ENCODE data around the gene KIF4A. TPM values are rescaled to one million over a fixed set of nuclear protein-coding genes. Genes with fewer than 3 reads are reported as not detected.

Gene KIF4A
- total RNA-seq, 2 experiments from 2014 or later = 33.3 to 34.0 TPM

DNA sequence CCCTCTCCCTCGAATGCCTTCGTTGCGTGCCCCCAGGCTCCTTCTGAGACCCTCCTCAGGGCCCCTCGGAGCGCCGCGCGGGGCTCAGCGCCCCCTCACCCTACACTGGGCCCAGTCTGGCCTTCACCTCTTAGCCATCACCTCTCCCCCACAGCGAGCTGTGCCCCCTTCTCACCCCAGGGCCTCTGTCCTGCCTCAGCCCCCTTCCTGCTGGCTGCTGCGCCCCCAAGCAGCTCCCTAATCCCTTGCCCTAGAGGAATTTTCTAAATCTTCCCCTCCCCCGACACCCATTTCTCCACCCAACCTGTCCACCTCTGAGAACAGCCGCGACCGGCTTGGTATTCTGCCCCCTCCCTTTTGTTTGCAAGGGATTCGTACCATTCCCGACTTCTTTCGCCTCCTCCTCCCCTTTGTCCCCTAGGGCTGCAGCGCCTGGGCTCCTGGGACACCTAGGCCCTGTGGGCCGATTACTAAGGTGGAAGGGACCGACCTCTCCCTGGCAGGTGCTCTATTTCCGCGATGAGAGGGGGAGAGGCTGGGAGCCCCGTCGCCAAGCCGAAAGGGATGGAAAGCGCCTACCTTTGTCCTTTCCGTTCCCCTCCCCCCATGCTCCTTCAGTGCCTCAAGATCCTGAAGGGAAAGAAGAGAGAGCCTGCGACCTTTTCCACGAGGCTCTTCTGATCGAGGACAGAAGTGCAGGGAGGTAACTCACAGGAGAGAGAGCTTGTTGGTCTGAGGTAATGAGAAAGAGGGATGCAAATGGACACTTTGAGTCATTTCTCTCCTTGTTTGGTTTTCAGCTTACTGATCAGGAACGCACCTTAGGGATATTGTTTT lies 165.7 kb downstream of the KIF4A start:
- no peaks in the 10 kb centered on the region for H3K27me3 Mint-ChIP-seq
- no peaks in the 10 kb centered on the region for H3K9me3 Mint-ChIP-seq
- H3K36me3 Mint-ChIP-seq (ENCODE audit: low read depth) = peaks cover 23% of the 10 kb centered on the region
- POLR2A ChIA-PET = interaction anchor here (1.0 to 2.3 kb wide), 7 partner anchors 20 to 202 kb away, joined by 3 to 9 read pairs (median 4); no protein-coding TSS in a partner anchor
- H3K27ac Mint-ChIP-seq = peak overlapping the region; percentile 84
- peaks cover 45% of the 10 kb centered on the region for H3K4me1 Mint-ChIP-seq
- H3K4me3 Mint-ChIP-seq = peak overlapping the region; percentile 82
- CTCF ChIA-PET = interaction anchor here (0.6 to 3.1 kb wide), 7 partner anchors 15 to 828 kb away, joined by 3 to 9 read pairs (median 5); partner anchors contain the start of gene NONO
- DNase-seq = no peak

GRCh38 chrX:70456256-70456655 lies 166.4 kb downstream of the KIF4A start:
- no peaks in the 10 kb centered on the region for H3K27me3 Mint-ChIP-seq
- peaks cover 30% of the 10 kb centered on the region for H3K36me3 Mint-ChIP-seq (ENCODE audit: low read depth)
- peaks cover 45% of the 10 kb centered on the region for H3K4me1 Mint-ChIP-seq
- ChIA-PET CTCF (interaction anchor here (0.8 to 3.1 kb wide), 5 partner anchors 23 to 827 kb away, joined by 3 to 9 read pairs (median 5); partner anchors contain the start of gene NONO), POLR2A (interaction anchor here (1.0 to 2.3 kb wide), 6 partner anchors 20 to 136 kb away, joined by 3 to 9 read pairs (median 4); no protein-coding TSS in a partner anchor)
- peak overlapping the region; percentile 82 for H3K4me3 Mint-ChIP-seq
- no peaks in the 10 kb centered on the region for H3K9me3 Mint-ChIP-seq
- peak overlapping the region; percentile 84 for H3K27ac Mint-ChIP-seq
- DNase-seq = no peak

DNA sequence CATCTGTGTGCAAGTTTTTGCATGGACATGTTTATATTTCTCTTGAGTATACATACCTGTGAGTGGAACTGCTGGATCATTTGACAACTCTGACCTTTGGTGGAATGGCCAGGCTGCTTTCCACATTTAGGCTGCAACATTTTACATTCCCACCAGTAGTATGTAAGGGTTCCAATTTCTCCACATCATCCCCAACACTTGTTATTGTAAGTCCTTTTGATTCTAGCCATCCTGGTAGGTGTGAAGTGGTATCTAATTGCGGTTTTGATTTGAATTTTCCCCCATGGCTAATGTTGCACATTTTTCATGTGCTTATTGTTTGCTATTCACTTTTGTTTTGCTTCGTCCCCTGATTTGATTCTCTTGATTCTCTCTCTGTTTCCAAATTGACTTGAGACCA lies 171.1 kb downstream of the KIF4A start:
- Mint-ChIP-seq H3K4me3 (no peak overlapping the region), H3K9me3 (no peaks in the 10 kb centered on the region), H3K36me3 (ENCODE audit: low read depth) (peaks cover 31% of the 10 kb centered on the region), H3K4me1 (peaks cover 13% of the 10 kb centered on the region), H3K27ac (no peak overlapping the region), H3K27me3 (no peaks in the 10 kb centered on the region)
- no peak for DNase-seq
- POLR2A ChIA-PET = no interaction called here
- CTCF ChIA-PET = no interaction called here

GRCh38 chrX:70464051-70464450 lies 174.1 kb downstream of the KIF4A start:
- no peaks in the 10 kb centered on the region for H3K4me1 Mint-ChIP-seq
- H3K4me3 Mint-ChIP-seq = no peak overlapping the region
- H3K36me3 Mint-ChIP-seq (ENCODE audit: low read depth) = peaks cover 28% of the 10 kb centered on the region
- no peaks in the 10 kb centered on the region for H3K9me3 Mint-ChIP-seq
- no peaks in the 10 kb centered on the region for H3K27me3 Mint-ChIP-seq
- DNase-seq = no peak
- H3K27ac Mint-ChIP-seq = no peak overlapping the region
- ChIA-PET POLR2A (no interaction called here), CTCF (no interaction called here)

GRCh38 chrX:70466968-70467367 lies 177.1 kb downstream of the KIF4A start:
- Mint-ChIP-seq H3K4me3 (no peak overlapping the region), H3K36me3 (ENCODE audit: low read depth) (peaks cover 22% of the 10 kb centered on the region), H3K27me3 (no peaks in the 10 kb centered on the region), H3K9me3 (no peaks in the 10 kb centered on the region), H3K27ac (no peak overlapping the region), H3K4me1 (peaks cover 16% of the 10 kb centered on the region)
- ChIA-PET POLR2A (no interaction called here), CTCF (no interaction called here)
- DNase-seq = no peak

- H3K27ac Mint-ChIP-seq = no peak overlapping the region
- ChIA-PET POLR2A (no interaction called here), CTCF (no interaction called here)
- H3K36me3 Mint-ChIP-seq (ENCODE audit: low read depth) = peaks cover 26% of the 10 kb centered on the region
- no peaks in the 10 kb centered on the region for H3K27me3 Mint-ChIP-seq
- DNase-seq = no peak
- peaks cover 16% of the 10 kb centered on the region for H3K4me1 Mint-ChIP-seq
- H3K9me3 Mint-ChIP-seq = no peaks in the 10 kb centered on the region
- no peak overlapping the region for H3K4me3 Mint-ChIP-seq
Measured at GRCh38 chrX:70468709-70469108, 178.8 kb downstream of the KIF4A start.

Other genes starting within 250 kb of the KIF4A start
- not detected for gene AWAT2, start 240.2 kb upstream of the KIF4A start, total RNA-seq
- not detected for gene OTUD6A, start 227.6 kb upstream of the KIF4A start, total RNA-seq
- 10 to 100 TPM; 63.2 to 65.6 TPM for gene IGBP1, start 156.7 kb upstream of the KIF4A start, total RNA-seq
- gene DGAT2L6, start 112.6 kb upstream of the KIF4A start, total RNA-seq = not detected
- not detected for gene AWAT1, start 55.4 kb upstream of the KIF4A start, total RNA-seq
- gene P2RY4, start 29.9 kb upstream of the KIF4A start, total RNA-seq = under 1 TPM; 0.15 to 0.35 TPM
- gene ARR3, start 21.8 kb upstream of the KIF4A start, total RNA-seq = not detected
- gene RAB41, start 7.9 kb upstream of the KIF4A start, total RNA-seq = not detected
- gene PDZD11, start 177 bp upstream of the KIF4A start, total RNA-seq = 10 to 100 TPM; 36.3 to 38.8 TPM
- gene GDPD2, start 133.2 kb downstream of the KIF4A start, total RNA-seq = under 1 TPM; 0.23 TPM
- 10 to 100 TPM; 33.3 to 39.9 TPM for gene DLG3, start 154.7 kb downstream of the KIF4A start, total RNA-seq

Data from activated CD4-positive, alpha-beta memory T cell treated with anti-CD3 and anti-CD28 coated beads, Interleukin-2, amount 10 ng/mL, durations not matched to agents 7 days and 5 days (primary cell).